Activated CD8-positive, alpha-beta memory T cell treated with anti-CD3 and anti-CD28 coated beads, Interleukin-2, amount 50 U/mL, for 24 hours (primary cell): ENCODE data around the gene ZNF276.
"Not testable (repeated sequence)": the region's sequence is repeated elsewhere in the genome, so short reads cannot be mapped to it uniquely, and the experiment has no call there.

Source experiments
- DNase-seq: peaks from one replicate; pipeline ENCODE4 v3.0.0-alpha.2; 2020; ENCODE audit errors: extremely low read depth

Gene ZNF276

GRCh38 chr16:89720813-89721545 lies at the start of gene ZNF276, which contains the start of gene VPS9D1:
Gene ZNF276 (plus strand): TSS chr16:89721537. CDS start chr16:89721641, 104 bp downstream.
Gene VPS9D1 (minus strand): TSS chr16:89720898. CDS start chr16:89720861, 37 bp downstream.
- peak; percentile 37 for DNase-seq

GRCh38 chr16:89671565-89671964 lies 49.8 kb upstream of the ZNF276 start:
- DNase-seq: not testable (repeated sequence)

GRCh38 chr16:89672177-89672941 lies 49.0 kb upstream of the ZNF276 start:
- DNase-seq: no peak

- no peak for DNase-seq
These were observed 43.1 kb upstream of the ZNF276 start for GRCh38 chr16:89678258-89678657.

GRCh38 chr16:89685916-89686315 lies 35.4 kb upstream of the ZNF276 start:
- DNase-seq: no peak

GRCh38 chr16:89686520-89687091 lies 34.7 kb upstream of the ZNF276 start, which contains the start of gene CDK10:
Gene CDK10 (plus strand): TSS chr16:89686689. CDS start chr16:89686711, 22 bp downstream.
- DNase-seq: peak; percentile 71

- DNase-seq: no peak
These were observed 34.0 kb upstream of the ZNF276 start for GRCh38 chr16:89687092-89687940.

- DNase-seq: no peak
These were observed 32.9 kb upstream of the ZNF276 start for GRCh38 chr16:89688395-89688794.

GRCh38 chr16:89689142-89689541 lies 32.2 kb upstream of the ZNF276 start:
- no peak for DNase-seq

GRCh38 chr16:89689621-89690020 lies 31.7 kb upstream of the ZNF276 start:
- not testable (repeated sequence) for DNase-seq

- DNase-seq: no peak
These were observed 30.9 kb upstream of the ZNF276 start for GRCh38 chr16:89690392-89690901.

- DNase-seq: no peak
These were observed 29.9 kb upstream of the ZNF276 start for GRCh38 chr16:89691231-89691985.

GRCh38 chr16:89691986-89692569 lies 29.3 kb upstream of the ZNF276 start:
- no peak for DNase-seq

GRCh38 chr16:89693289-89693731 lies 28.0 kb upstream of the ZNF276 start:
- DNase-seq: no peak

- no peak for DNase-seq
These were observed 27.2 kb upstream of the ZNF276 start for GRCh38 chr16:89693931-89694783.

- DNase-seq: not testable (repeated sequence)
These were observed 26.6 kb upstream of the ZNF276 start for GRCh38 chr16:89694784-89695085.

GRCh38 chr16:89695086-89695874 lies 26.1 kb upstream of the ZNF276 start:
- DNase-seq: no peak

GRCh38 chr16:89695875-89696669 lies 25.3 kb upstream of the ZNF276 start:
- no peak for DNase-seq
